CD4-positive, alpha-beta T cell treated with Interleukin-12 subunit alpha and Interleukin-12 subunit beta, for 1 hour (primary cell): ENCODE measurements around the gene GPX4.
A peak's percentile ranks its signal among the peaks of the same experiment; 100 is the strongest.

ENCODE experiments used
- DNase-seq: peaks from one replicate; pipeline ENCODE4 v3.0.0-alpha.2; 2020

Gene GPX4

DNA sequence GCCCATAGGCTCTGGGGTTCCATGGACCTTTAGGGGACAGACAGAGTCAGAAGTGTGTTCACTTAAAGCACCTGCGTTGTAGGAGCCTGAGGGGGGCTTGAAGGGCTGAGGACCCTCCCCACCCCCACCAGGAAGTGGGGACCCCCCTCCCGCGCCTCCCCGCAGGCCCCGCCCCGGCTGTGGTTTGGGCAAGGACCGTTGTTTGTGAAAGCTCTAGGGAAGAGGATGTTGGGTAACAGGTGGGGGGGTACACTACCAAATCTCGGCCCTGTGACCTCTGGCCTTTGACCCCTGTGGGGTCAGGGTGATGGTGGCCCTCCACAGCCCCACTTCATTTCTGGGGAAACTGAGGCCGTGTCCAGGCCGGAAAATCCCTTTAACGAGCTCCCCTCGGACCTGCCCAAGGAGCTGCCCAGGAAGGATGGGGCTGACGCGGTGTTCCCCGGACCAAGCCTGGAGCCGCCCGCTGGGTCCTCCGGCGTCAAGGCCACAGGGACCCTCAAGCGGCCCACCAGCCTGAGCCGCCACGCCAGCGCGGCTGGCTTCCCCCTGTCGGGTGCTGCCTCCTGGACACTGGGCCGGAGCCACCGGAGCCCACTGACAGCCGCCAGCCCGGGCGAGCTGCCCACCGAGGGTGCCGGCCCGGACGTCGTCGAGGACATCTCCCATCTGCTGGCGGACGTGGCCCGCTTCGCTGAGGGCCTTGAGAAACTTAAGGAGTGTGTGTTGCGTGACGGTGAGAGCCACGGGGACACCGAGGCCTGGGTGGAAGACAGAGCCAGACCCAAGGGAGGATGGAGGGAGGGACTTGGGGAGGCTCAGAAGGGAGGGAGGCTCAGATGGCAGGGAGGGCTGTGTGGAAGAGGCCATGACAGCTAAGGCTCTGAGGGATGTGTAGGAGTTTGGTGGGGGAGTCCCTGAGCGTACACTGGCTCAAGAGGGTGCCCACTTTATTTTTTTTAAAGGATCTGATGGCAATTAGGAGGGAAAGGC lies 35.5 kb upstream of the GPX4 start:
- peak; percentile 83 for DNase-seq

DNA sequence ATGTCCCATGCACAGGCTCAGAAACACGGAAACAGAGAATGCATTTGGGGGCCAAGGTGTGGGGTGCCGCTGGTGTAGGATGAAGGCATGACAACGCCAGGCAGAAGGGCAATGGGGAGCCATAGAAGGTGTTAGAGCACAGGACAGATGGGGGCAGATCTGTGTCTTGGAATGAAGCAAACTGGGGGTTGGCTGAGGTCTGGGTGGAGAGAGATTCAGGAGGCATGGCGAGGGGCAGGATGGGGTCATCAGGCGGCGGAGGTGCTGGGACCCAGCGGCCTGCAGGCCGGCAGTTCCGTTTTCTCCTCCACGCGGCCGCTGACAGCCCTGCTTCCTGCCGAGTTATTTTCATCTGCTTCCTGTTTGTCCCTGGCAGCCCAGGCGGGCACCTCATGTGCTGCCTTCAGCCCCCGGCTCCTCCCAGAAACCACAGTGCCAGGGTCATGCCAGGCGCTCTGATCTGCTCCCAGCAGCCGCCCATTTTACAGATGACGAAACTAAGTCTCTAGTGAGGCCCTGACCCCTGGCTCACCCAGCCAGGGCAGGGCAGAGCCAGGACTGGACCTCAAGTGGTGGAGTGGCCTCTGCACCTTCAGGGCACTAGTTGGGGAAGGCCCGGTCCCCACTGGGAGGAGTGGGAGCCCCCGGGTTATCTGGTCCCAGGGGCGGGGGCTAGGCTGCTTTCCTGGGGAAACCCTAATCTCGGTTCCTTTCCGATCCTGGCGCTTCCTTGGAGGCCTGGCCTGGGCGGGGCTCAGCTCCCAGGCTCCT lies 34.6 kb upstream of the GPX4 start:
- DNase-seq, result peak; percentile 84

DNA sequence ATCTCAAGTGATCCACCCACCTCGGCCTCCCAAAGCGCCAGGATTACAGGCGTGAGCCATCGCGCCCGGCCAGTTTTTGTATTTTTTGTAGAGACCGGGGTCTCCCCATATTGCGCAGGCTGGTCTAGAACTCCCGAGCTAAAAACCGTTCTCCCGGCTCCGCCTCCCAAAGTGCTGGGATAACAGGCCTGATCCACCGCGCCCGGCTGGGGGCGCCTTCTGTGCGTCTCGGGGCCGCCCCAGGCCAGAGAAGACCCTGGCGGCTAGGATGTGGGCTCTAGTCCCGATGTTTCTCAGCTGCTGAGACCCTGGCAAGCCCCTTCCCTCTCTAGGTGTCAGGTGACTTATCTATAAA lies 33.2 kb upstream of the GPX4 start:
- DNase-seq, result no peak

DNA sequence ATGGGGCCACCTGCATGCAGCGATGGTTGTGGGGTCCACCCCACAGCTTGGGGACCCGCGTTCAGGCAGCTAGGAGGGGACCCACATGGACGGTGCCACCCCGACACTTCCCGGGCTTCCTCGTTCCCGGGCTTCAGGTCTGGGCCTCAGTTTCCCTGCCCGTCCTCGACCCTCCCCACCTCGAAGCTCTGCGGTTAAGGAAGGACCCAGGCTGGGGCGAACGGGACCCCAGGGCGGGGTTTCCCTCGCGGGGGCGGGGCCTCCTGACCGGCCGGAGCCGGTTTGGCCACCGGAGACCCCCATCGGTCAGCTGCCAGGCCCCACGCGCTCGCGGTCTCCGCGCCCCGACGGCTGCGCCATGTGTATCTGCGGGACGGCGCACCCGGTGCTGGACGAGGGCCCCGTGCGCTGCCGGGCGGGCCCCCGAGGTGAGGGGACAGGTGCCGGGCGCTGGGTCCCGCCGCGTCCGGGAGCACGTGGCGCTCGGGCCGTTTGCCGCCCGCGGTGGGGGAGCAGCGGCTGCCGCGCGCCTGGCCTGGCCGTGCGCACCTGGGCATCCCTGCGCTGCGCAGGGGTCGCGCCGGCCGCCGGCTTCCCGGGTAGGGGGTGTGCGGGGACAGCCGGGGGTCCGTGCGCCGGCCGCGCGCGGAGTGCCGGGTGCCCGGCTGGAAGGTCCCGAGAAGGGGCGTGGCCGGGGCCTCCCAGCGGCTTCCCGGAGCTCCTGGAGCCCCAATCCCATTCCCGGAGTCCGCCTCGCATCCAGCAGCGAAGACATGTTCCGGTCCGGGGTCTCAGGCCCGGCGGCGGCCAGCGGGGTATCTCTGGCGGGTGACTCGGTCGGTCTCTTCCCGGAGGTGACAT lies 32.6 kb upstream of the GPX4 start:
- DNase-seq, result no peak

DNA sequence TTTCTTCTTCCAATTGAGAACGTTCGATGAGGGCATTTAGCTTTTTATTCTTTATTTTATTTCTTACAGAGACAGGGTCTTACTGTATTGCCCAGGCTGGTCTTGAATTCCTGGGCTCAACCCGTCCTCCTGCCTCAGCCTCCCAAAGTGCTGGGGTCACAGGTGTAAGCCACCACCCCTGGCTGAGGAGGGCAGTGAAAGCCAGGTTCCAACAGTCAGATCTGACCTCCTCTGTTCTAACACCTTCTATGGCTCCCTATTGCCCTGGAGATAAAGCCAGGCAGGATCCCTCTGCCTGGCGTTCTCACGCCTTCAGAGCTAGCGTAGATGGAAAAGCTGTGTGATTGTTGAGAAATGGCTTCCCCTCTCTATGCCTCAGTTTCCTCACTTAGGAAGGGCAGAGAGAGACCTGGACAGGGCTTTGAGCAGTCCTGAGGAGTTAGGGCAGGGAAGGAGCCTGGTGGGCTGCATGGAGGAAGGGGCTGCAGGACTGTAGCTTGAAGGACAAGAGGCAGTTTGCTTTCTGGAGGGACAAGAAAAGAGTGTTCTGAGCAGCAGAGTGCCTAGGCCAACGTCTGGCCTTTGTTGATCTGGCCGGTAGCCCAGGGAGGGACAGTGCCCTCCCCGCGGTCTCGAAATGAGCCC lies 31.3 kb upstream of the GPX4 start:
- DNase-seq, result no peak

- no peak for DNase-seq
Observed at GRCh38 chr19:1073063-1073955, 30.5 kb upstream of the GPX4 start.

DNA sequence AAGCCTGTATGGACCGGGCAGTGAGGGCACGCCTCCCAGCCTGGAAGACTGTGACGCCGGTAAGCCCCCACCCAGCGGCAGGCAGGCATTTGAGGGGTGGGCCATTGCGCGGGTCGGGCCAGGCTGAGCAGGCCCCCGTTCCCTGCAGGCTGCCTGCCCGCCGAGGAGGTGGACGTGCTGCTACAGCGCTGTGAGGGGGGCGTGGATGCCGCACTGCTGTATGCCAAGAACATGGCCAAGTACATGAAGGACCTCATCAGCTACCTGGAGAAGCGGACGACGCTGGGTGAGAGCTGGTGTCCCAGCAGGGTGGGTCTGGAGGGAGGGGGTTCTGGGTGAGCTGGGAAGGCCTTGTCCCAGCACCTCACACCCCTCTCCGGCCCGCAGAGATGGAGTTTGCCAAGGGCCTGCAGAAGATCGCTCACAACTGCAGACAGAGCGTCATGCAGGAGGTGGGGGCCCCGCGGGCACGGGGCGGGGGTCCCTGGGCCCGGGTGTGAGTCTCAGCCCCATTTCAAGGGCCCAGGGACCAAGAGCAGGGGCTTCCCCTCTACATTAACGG lies 29.8 kb upstream of the GPX4 start:
- no peak for DNase-seq

GRCh38 chr19:1074544-1075283 lies 29.1 kb upstream of the GPX4 start:
- DNase-seq, result peak; percentile 95

DNA sequence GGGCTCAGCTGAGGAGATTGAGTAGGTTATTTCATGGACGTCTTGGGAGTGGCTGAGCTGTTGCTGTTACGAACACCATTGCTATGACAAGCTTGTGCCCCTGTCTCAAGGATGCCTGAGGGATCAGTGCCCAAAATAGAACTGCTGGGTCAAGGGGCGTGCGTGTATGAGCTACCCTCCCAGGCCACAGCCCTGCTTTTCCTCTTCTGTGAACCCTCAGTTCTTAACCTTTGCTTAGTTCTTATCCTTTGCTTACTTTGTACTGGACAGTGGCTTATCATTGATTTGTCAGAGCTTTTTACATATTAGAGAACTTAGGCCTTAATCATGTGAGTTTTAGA lies 27.8 kb upstream of the GPX4 start:
- no peak for DNase-seq

DNA sequence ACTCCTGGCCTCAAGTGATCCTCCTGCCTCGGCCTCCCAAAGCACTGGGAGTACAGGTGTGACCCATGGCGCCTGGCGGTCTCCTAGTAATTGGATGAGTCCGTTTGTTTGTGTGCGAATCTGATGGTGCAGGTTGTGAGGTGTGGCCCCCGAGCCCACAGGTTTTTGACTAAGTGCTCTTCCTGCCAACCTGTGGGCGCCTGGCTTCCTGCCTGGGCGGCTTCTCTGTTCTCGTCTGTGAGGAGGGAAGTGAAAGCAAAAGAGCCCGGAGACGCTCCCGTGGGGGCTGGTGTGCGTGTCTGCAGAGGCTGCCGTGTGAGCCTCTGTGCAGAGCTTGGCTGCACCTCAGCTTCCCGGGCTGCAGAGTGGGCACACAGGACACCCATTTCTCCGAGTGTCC lies 26.8 kb upstream of the GPX4 start:
- DNase-seq, result peak; percentile 95

DNA sequence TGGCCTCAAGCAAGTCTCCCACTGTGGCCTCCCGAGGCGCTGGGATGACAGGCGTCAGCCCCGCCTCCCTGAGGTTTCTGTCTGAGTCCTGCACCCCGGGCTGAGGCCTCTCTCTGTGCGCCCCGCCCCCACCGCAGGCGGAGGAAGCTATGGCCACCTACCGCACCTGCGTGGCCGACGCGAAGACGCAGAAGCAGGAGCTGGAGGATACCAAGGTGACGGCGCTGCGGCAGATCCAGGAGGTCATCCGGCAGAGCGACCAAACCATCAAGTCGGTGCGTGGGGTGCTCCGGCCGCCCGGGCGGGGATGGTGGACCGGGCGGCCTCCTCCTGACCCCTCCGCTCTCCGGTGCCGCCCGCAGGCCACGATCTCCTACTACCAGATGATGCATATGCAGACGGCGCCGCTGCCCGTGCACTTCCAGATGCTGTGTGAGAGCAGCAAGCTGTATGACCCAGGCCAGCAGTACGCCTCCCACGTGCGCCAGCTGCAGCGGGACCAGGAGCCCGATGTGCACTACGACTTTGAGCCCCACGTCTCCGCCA lies 24.2 kb upstream of the GPX4 start:
- DNase-seq, result peak; percentile 68

- DNase-seq, result no peak
Observed at GRCh38 chr19:1080360-1081161, 23.2 kb upstream of the GPX4 start.

- DNase-seq, result no peak
Observed at GRCh38 chr19:1081301-1082164, 22.3 kb upstream of the GPX4 start.

GRCh38 chr19:1082165-1082927 lies 21.4 kb upstream of the GPX4 start:
- peak; percentile 90 for DNase-seq

GRCh38 chr19:1082928-1083816 lies 20.6 kb upstream of the GPX4 start:
- DNase-seq, result no peak
